ENCODE results near the gene TCF12. TPM values are rescaled to one million over a fixed set of nuclear protein-coding genes. Genes with fewer than 3 reads are reported as not detected.

Gene TCF12
- total RNA-seq, 1 donor: 119 TPM

GRCh38 chr15:57326196-57326595 is 407.8 kb downstream of the TCF12 start:
- no peak for DNase-seq (ENCODE audit: low read depth in 2 of 3, low spot score in 2 of 3)

DNA sequence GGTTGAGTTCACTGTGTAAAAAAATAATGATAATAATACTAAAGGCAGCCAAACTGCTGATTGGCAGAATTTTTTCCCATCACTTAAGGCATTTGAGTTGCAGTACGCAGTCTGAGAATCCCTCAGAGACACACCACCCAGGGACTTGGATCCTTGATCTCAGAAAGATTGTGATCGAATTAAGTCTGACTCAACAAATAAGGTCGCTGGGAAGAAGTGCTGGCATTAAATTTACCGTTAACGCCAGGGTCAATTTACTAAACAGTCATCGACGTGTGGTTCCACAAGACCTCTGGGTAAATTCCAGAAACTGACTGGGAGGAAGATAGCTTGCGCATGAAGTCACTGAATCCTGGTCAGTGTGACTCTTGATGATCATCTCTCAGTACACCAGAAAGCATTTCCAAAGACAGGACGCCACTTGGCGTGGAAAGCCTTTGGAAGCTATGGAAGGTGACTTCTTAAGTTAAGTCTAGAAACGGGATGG is 409.6 kb downstream of the TCF12 start:
- DNase-seq (ENCODE audit: low read depth in 2 of 3, low spot score in 2 of 3): no peak

DNA sequence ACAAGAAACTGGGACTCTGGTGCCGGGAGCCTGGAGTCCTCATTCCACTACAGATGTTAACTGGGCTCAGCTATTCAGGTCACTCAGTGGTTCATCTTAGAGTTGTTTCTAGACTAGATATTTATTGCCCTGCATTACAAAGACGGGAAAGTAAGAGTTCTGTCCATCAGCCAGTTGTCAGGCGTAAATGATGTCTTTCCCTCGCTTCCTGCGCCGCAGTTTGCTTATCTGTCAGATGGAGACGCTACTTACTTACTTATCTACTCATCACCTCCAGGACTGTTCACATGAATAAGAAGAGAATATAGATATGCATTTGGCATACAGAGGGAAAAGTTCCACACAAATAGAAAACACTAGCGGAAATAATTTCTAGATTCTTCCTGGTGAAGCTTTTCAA is 410.0 kb downstream of the TCF12 start:
- no peak for DNase-seq (ENCODE audit: low read depth in 2 of 3, low spot score in 2 of 3)

DNA sequence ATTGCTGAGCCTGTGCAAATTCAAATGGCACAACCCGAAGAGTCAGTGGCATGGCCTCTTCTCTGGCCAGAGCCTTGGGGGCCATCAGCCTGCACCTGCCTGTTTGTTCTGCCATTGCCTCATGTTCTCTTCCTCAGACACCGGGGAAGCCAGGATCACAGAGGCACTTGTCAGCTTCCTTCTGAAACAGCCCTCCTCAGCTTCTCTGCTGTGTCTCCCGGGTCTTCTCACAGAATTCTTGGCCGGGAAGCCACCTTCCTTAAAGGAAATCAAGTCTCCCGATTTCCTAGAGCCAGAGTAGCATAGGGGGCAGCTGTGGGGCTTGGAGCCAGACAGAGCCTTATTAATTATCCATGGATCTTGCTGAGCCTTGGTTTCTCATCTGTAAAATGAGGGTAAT is 410.5 kb downstream of the TCF12 start:
- DNase-seq (ENCODE audit: low read depth in 2 of 3, low spot score in 2 of 3): no peak

- no peak for DNase-seq (ENCODE audit: low read depth in 2 of 3, low spot score in 2 of 3)
These were observed 411.3 kb downstream of the TCF12 start for GRCh38 chr15:57329582-57330367.

DNA sequence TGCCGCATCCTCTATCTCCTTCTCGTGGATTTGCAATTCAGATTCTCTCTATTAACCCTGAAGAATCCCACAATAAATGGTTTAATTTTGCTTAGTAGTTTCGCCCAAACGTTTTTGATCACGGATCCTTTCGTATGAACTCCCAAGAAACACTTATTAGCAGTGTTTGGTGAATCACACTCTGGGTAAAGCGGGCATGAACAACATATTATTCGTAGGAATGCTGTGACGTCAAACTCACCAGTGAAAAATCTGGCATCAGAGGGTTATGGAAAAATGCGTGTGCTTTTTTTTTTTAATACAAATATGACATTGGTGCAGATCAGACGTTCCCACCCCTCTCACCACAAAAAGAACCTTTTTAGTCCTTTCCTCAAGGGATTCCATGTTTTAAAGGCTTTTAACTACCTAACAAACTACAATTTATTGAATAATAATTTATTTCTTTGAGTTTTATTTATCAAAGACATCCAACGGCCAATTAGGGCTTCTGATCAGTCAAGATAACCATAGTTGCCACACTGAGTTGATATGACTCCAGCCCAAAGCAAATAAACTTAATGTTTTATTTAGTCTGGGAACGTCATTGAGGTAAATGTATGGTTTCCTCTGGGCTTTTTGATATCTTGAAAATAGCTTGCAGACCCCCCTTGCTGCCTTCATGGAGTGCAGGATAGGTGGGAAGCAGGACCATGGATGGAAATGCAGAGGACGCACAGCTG is 412.3 kb downstream of the TCF12 start:
- DNase-seq (ENCODE audit: low read depth in 2 of 3, low spot score in 2 of 3): no peak

DNA sequence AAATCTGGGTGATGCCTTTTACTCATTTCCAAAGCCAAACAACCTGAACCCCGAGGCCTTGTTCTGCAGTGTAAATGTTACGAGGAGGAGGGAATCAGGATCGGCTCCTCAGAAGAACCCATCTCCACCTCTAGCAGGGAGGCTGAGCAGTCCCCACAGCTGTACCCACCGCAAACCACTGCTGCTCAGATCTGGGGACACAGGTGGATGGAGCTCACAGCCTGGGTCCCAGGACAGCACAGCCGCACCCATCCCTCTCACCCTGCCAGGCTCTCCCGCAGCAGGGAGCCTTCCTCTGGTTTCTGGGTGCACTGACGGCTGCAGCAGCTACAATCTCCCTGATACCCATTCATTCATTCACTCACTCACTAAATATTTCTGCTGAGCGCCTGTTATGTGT is 413.9 kb downstream of the TCF12 start:
- DNase-seq (ENCODE audit: low read depth in 2 of 3, low spot score in 2 of 3): no peak

DNA sequence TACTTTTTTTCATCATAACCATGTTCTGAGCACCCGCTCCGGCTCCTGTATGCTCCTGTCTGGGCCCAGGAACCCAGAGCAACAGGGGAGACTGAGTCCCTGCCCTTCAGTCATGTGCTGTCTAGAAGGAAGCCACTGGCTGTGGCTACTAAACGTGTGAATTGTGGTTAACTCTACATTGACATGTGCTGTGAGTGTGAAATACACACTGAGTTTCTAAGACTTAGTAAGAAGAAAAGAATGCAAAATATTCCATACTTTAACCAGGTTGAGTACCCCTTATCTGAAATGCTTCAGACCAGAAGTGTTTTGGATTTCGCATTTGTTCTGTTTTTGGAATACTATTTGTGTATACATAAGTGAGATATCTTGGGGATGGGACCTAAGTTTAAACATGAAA is 415.0 kb downstream of the TCF12 start:
- DNase-seq (ENCODE audit: low read depth in 2 of 3, low spot score in 2 of 3): no peak

DNA sequence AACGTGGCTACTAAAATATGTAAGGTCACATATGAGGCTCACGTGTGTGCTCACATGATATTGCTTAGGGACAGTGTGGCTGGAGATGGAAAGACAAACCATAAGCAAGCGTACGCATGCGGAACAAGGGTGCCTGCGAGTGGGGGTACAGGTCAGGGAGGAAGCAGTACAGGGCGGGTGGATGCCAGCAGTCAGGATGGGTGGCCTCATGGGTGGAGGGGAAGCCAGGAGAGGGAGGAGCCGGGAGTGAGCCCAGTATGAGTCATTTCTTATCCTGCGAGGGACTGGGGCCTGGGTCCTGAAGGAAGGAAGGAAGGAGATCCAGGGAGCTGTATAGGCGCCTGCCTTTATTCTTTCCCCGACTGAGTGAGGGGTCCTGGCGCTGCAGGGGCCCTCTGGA is 415.8 kb downstream of the TCF12 start:
- DNase-seq (ENCODE audit: low read depth in 2 of 3, low spot score in 2 of 3): no peak

DNA sequence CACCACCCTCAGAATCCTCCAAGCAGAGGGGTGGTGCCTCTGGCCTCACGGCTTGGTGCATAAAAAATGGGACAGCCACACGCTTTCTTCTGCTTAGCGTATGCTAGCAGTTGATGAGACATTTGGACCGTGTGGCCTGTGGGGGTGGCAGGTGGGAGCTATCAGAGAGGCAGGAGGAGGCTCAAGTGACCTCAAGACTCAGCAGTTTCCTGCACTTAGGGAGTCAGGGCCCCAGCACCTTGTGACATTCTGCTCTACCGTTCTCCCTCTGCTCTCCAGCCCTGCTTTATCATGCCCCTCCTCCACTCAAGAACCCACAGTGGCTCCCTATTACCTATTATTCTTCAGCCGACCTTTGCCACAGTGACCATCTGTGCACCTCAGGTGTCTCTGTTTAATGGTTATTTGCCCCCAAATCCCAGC is 416.9 kb downstream of the TCF12 start:
- no peak for DNase-seq (ENCODE audit: low read depth in 2 of 3, low spot score in 2 of 3)

DNA sequence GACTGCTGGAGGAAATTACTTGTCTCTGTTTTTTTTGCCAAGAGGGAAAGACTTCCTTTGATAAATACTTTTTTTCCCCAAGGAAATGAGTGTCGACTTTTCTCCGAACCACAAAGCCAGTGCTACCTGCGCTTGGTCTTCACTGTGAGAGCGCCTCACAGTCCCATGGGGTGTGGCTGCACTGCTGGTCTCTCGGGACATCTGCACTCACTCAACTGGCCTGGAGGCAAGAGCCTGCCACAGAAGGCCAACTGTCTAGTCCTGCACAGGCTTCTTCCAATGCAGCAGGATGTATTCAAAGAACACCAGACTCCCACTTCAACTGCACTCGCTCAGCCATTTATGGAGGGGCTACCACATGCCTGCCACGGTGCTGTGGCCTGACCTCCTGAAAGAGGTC is 417.3 kb downstream of the TCF12 start:
- DNase-seq (ENCODE audit: low read depth in 2 of 3, low spot score in 2 of 3): no peak

- peak in 1 of 3 donors; percentile 6 for DNase-seq (ENCODE audit: low read depth in 2 of 3, low spot score in 2 of 3)
These were observed 419.5 kb downstream of the TCF12 start for GRCh38 chr15:57337868-57338411.

- DNase-seq (ENCODE audit: low read depth in 2 of 3, low spot score in 2 of 3): no peak
These were observed 420.9 kb downstream of the TCF12 start for GRCh38 chr15:57339321-57339720.

Small RNA genes within 50 kb of the gene (small RNA-seq; reads per million reads assigned to genes)
- not detected for gene RF01210

Other genes with a start within 250 kb of the TCF12 start
- gene ZNF280D, start 185.1 kb upstream of the TCF12 start, total RNA-seq: 17.5 TPM